NCI-H748 (cell line): ENCODE data around the gene ACAD9.
"Not testable (repeated sequence)": the region's sequence is repeated elsewhere in the genome, so short reads cannot be mapped to it uniquely, and the experiment has no call there.

Experiments used
- DNase-seq: peaks from one replicate; lab custom pipeline; 2025; ENCODE audit not compliant: unreplicated experiment; lab: John Stamatoyannopoulos, UW

ACAD9 gene

GRCh38 chr3:128879125-128879969 lies at the start of gene ACAD9:
Gene ACAD9 (plus strand): TSS chr3:128879620. CDS start chr3:128879692, 72 bp downstream.
- DNase-seq = peak; percentile 93

GRCh38 chr3:128829925-128830625 lies 49.3 kb upstream of the ACAD9 start:
- not testable (repeated sequence) for DNase-seq

GRCh38 chr3:128830762-128831161 lies 48.7 kb upstream of the ACAD9 start:
- DNase-seq = not testable (repeated sequence)

- not testable (repeated sequence) for DNase-seq
Measured at GRCh38 chr3:128832979-128833378, 46.4 kb upstream of the ACAD9 start.

GRCh38 chr3:128835096-128835495 lies 44.3 kb upstream of the ACAD9 start:
- DNase-seq = no peak

GRCh38 chr3:128841926-128842920 lies 37.2 kb upstream of the ACAD9 start:
- no peak for DNase-seq

GRCh38 chr3:128844502-128844901 lies 34.9 kb upstream of the ACAD9 start:
- DNase-seq = no peak

GRCh38 chr3:128845119-128845777 lies 34.2 kb upstream of the ACAD9 start:
- DNase-seq = no peak

GRCh38 chr3:128845778-128846485 lies 33.5 kb upstream of the ACAD9 start:
- peak; percentile 79 for DNase-seq

- DNase-seq = no peak
Measured at GRCh38 chr3:128846486-128846891, 32.9 kb upstream of the ACAD9 start.

GRCh38 chr3:128847666-128848370 lies 31.6 kb upstream of the ACAD9 start:
- no peak for DNase-seq

GRCh38 chr3:128848936-128849335 lies 30.5 kb upstream of the ACAD9 start:
- DNase-seq = no peak

- no peak for DNase-seq
Measured at GRCh38 chr3:128849911-128850455, 29.4 kb upstream of the ACAD9 start.

- DNase-seq = no peak
Measured at GRCh38 chr3:128850544-128850943, 28.9 kb upstream of the ACAD9 start.

GRCh38 chr3:128851601-128852000 lies 27.8 kb upstream of the ACAD9 start:
- DNase-seq = no peak

- DNase-seq = no peak
Measured at GRCh38 chr3:128853826-128854225, 25.6 kb upstream of the ACAD9 start.

- no peak for DNase-seq
Measured at GRCh38 chr3:128854475-128854874, 24.9 kb upstream of the ACAD9 start.

GRCh38 chr3:128855569-128855968 lies 23.9 kb upstream of the ACAD9 start:
- DNase-seq = no peak

- DNase-seq = no peak
Measured at GRCh38 chr3:128858167-128858566, 21.3 kb upstream of the ACAD9 start.
